ENCODE data around the gene TBC1D16. TPM values are rescaled to one million over a fixed set of nuclear protein-coding genes. Genes with fewer than 3 reads are reported as not detected.

The TBC1D16 gene
- total RNA-seq, 1 experiment from 2014 or later, result 85.8 TPM

GRCh38 chr17:80005360-80006338, 30.0 kb downstream of the TBC1D16 start:
- Histone ChIP-seq H2BK12ac (ENCODE audit: insufficient read length, low read depth, low read length) (no peak overlapping the region), H3K79me1 (ENCODE audit: insufficient read depth, low read depth, low read length, poor library complexity, severe bottlenecking) (no peaks in the 10 kb centered on the region), H4K91ac (ENCODE audit: insufficient read length, low read depth, low read length) (no peak overlapping the region), H3K14ac (ENCODE audit: insufficient read depth, low read length) (peak overlapping the region; percentile 51; the same call in 1 of the 2 replicates), H4K8ac (replicated peaks; ENCODE audit: insufficient read length, low read depth, low read length) (no peak overlapping the region), H3K79me2 (ENCODE audit: insufficient read depth, low read length) (peaks cover 1% of the 10 kb centered on the region; the same call in 1 of the 2 replicates), H2BK20ac (ENCODE audit: low read depth, low read length, poor library complexity, severe bottlenecking) (no peak overlapping the region), H3K9me3 (ENCODE audit: control insufficient read depth, low read depth, low read length) (no peaks in the 10 kb centered on the region), H3K9ac (ENCODE audit: extremely low read depth, insufficient read length, low read length) (no peak overlapping the region), H3T11ph (ENCODE audit: low read length) (no peak overlapping the region), H3K23me2 (ENCODE audit: insufficient read length, low read depth, low read length, poor library complexity, severe bottlenecking) (peaks cover 5% of the 10 kb centered on the region), H4K5ac (ENCODE audit: insufficient read length, low read depth, low read length) (no peak overlapping the region), H2AK5ac (ENCODE audit: insufficient read length, low read length) (no peak overlapping the region), H2AFZ (ENCODE audit: low read length) (no peak overlapping the region), H2BK120ac (ENCODE audit: low read depth, low read length, poor library complexity, severe bottlenecking) (no peak overlapping the region), H4K20me1 (ENCODE audit: control insufficient read depth, insufficient read depth, insufficient read length) (no peaks in the 10 kb centered on the region), H3K27ac (ENCODE audit: insufficient read length, low read depth, low read length) (no peak overlapping the region), H3K18ac (ENCODE audit: insufficient read length, low read depth, low read length) (no peak overlapping the region), H2BK15ac (ENCODE audit: low read depth, low read length) (no peak overlapping the region), H3K4ac (ENCODE audit: low read depth, low read length) (no peak overlapping the region), H3K23ac (ENCODE audit: insufficient read length, low read depth, low read length) (no peak overlapping the region), H2BK5ac (ENCODE audit: insufficient read length, low read length) (no peak overlapping the region), H3K27me3 (ENCODE audit: insufficient read depth, low read length) (no peaks in the 10 kb centered on the region), H3K4me2 (ENCODE audit: insufficient read depth, insufficient read length, low read length) (peak overlapping the region; percentile 62), H3K56ac (ENCODE audit: insufficient read length, low read depth, low read length) (no peak overlapping the region), H3K4me1 (ENCODE audit: insufficient read depth, low read length) (no peaks in the 10 kb centered on the region)
- TF ChIP-seq CTCF (conservative IDR thresholded peaks at IDR 0.05), result peak; percentile 97
- H3K36me3 Mint-ChIP-seq (ENCODE audit: insufficient read depth in 1 of 3, low read depth in 3 of 3), result peaks cover 14 to 28% (median 15%) of the 10 kb centered on the region in 3 experiments; a peak in 6 of 7 replicates
- peaks cover 13 to 21% of the 10 kb centered on the region in 2 experiments; a peak in 3 of 4 replicates for H3K4me1 Mint-ChIP-seq
- WGBS (ENCODE audit: extremely low coverage, insufficient read length, low lambda C conversion rate), result no CpG with 5 or more reads among the region's 37 CpGs
- peak overlapping the region in 1 of 3 experiments; percentile 80; a peak in 1 of 7 replicates for H3K27ac Mint-ChIP-seq
- no peaks in the 10 kb centered on the region for H3K9me3 Mint-ChIP-seq
- peak overlapping the region; percentile 52 to 75; a peak in 4 of 5 replicates for H3K4me3 Mint-ChIP-seq
- no peaks in the 10 kb centered on the region for H3K27me3 Mint-ChIP-seq (ENCODE audit: low read depth)
- peak; percentile 80 for DNase-seq
